ENCODE measurements around the gene SLITRK5. TPM values are rescaled to one million over a fixed set of nuclear protein-coding genes. Genes with fewer than 3 reads are reported as not detected.

Gene SLITRK5
- total and polyA plus RNA-seq, 8 donors, result under 0.01 to 3.3 (median under 0.01) TPM; not detected in 3

- WGBS, 5 donors, result 17 to 42% (median 33%) methylated on average over 1 of the region's 1 CpG
- Histone ChIP-seq H3K4me3 (no peak overlapping the region), H3K4me1 (peaks cover 7 to 16% (median 12%) of the 10 kb centered on the region in 4 donors), H3K27ac (no peak overlapping the region), H3K36me3 (no peaks in the 10 kb centered on the region), H3K27me3 (peaks cover 0 to 20% (median 12%) of the 10 kb centered on the region in 3 donors), H3K9me3 (no peaks in the 10 kb centered on the region)
- DNase-seq, result peak in 1 of 2 donors; percentile 28
- no peak for TF ChIP-seq POLR2A (IDR thresholded peaks at IDR 0.05)
- no peak for TF ChIP-seq EP300 (IDR thresholded peaks at IDR 0.05)
- TF ChIP-seq, protein P1, sequence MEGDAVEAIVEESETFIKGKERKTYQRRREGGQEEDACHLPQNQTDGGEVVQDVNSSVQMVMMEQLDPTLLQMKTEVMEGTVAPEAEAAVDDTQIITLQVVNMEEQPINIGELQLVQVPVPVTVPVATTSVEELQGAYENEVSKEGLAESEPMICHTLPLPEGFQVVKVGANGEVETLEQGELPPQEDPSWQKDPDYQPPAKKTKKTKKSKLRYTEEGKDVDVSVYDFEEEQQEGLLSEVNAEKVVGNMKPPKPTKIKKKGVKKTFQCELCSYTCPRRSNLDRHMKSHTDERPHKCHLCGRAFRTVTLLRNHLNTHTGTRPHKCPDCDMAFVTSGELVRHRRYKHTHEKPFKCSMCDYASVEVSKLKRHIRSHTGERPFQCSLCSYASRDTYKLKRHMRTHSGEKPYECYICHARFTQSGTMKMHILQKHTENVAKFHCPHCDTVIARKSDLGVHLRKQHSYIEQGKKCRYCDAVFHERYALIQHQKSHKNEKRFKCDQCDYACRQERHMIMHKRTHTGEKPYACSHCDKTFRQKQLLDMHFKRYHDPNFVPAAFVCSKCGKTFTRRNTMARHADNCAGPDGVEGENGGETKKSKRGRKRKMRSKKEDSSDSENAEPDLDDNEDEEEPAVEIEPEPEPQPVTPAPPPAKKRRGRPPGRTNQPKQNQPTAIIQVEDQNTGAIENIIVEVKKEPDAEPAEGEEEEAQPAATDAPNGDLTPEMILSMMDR (IDR thresholded peaks at IDR 0.05), result no peak
- no peak for TF ChIP-seq POLR2AphosphoS5 (IDR thresholded peaks at IDR 0.05)
- intact Hi-C loops (cut with DNase I; ENCODE audit: low total_unique reads), result no loop called here
These were observed 4.3 kb upstream of the SLITRK5 start for GRCh38 chr13:87666831-87667230.

GRCh38 chr13:87667686-87668085 is 3.5 kb upstream of the SLITRK5 start:
- Histone ChIP-seq H3K4me1 (peaks cover 14 to 24% (median 21%) of the 10 kb centered on the region in 4 donors), H3K27ac (no peak overlapping the region), H3K36me3 (no peaks in the 10 kb centered on the region), H3K27me3 (peaks cover 0 to 28% (median 21%) of the 10 kb centered on the region in 3 donors), H3K4me3 (no peak overlapping the region), H3K9me3 (no peaks in the 10 kb centered on the region)
- TF ChIP-seq EP300 (IDR thresholded peaks at IDR 0.05), result no peak
- TF ChIP-seq, protein P1 (IDR thresholded peaks at IDR 0.05), result no peak
- TF ChIP-seq POLR2AphosphoS5 (IDR thresholded peaks at IDR 0.05), result no peak
- TF ChIP-seq POLR2A (IDR thresholded peaks at IDR 0.05), result no peak
- intact Hi-C loops (cut with DNase I; ENCODE audit: low total_unique reads), result no loop called here
- DNase-seq, result no peak
- 52 to 82% (median 58%) methylated on average over 1 of the region's 1 CpG for WGBS, 5 donors

GRCh38 chr13:87669379-87669978 is 1.7 kb upstream of the SLITRK5 start:
- 34 to 43% (median 38%) methylated on average over 3 of the region's 3 CpGs for WGBS, 5 donors
- Histone ChIP-seq H3K27me3 (peaks cover 0 to 46% (median 39%) of the 10 kb centered on the region in 3 donors), H3K4me1 (peaks cover 23 to 39% (median 30%) of the 10 kb centered on the region in 4 donors), H3K4me3 (no peak overlapping the region), H3K9me3 (no peaks in the 10 kb centered on the region), H3K36me3 (no peaks in the 10 kb centered on the region), H3K27ac (no peak overlapping the region)
- intact Hi-C loops (cut with DNase I; ENCODE audit: low total_unique reads), result no loop called here
- DNase-seq, result peak in 1 of 2 donors; percentile 62
- no peak for TF ChIP-seq EP300 (IDR thresholded peaks at IDR 0.05)
- no peak for TF ChIP-seq POLR2AphosphoS5 (IDR thresholded peaks at IDR 0.05)
- TF ChIP-seq POLR2A (IDR thresholded peaks at IDR 0.05), result no peak
- TF ChIP-seq, protein P1 (IDR thresholded peaks at IDR 0.05), result no peak

GRCh38 chr13:87671753-87672605 is 808 bp downstream of the SLITRK5 start:
- Histone ChIP-seq H3K27ac (peak overlapping the region in 2 of 5 donors; percentile 39 to 67), H3K4me3 (peak overlapping the region; percentile 54 to 66 (median 58)), H3K9me3 (peaks cover 0 to 7% (median 0%) of the 10 kb centered on the region in 4 donors), H3K4me1 (peaks cover 25 to 44% (median 30%) of the 10 kb centered on the region in 4 donors), H3K27me3 (peaks cover 0 to 71% (median 63%) of the 10 kb centered on the region in 3 donors), H3K36me3 (no peaks in the 10 kb centered on the region)
- intact Hi-C loops (cut with DNase I; ENCODE audit: low total_unique reads), result no loop called here
- 1 to 6% (median 3%) methylated on average over 42 to 87 of the region's 89 CpGs for WGBS, 5 donors
- no peak for TF ChIP-seq POLR2A (IDR thresholded peaks at IDR 0.05)
- TF ChIP-seq, protein P1 (IDR thresholded peaks at IDR 0.05), result no peak
- no peak for TF ChIP-seq POLR2AphosphoS5 (IDR thresholded peaks at IDR 0.05)
- TF ChIP-seq EP300 (IDR thresholded peaks at IDR 0.05), result no peak
- peak in 1 of 2 donors; percentile 61 for DNase-seq
